ENCODE measurements around the gene CDC42.

Gene CDC42

GRCh38 chr1:22102746-22103145 is 50.2 kb downstream of the CDC42 start:
- no peak for TF ChIP-seq CTCF (IDR thresholded peaks at IDR 0.05; ENCODE audit: control insufficient read depth, insufficient read depth, low read depth, low read length, missing control alignments)
- DNase-seq (ENCODE audit: low read depth): no peak
- no peak overlapping the region for H3K4me3 ChIP-seq (ENCODE audit: control insufficient read depth, low read depth, low read length)

DNA sequence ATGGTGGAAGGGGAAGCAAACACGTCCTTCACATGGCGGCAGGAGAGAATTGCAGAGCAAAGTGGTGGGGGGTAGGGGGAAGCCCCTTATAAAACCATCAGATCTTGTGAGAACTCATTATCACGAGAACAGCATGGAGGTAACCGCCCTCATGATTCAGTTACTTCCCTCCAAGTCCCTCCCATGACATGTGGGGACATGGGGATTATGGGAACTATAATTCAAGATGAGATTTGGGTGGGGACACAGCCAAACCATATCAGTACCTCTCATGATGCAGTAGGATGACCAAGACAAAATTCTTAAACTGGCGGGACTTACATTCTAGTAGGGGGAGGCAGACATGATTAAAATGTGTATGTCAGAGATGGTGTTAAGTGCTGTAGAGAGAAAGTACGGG is 51.6 kb downstream of the CDC42 start:
- TF ChIP-seq CTCF (IDR thresholded peaks at IDR 0.05; ENCODE audit: control insufficient read depth, insufficient read depth, low read depth, low read length, missing control alignments): no peak
- no peak for DNase-seq (ENCODE audit: low read depth)
- H3K4me3 ChIP-seq (ENCODE audit: control insufficient read depth, low read depth, low read length): no peak overlapping the region

DNA sequence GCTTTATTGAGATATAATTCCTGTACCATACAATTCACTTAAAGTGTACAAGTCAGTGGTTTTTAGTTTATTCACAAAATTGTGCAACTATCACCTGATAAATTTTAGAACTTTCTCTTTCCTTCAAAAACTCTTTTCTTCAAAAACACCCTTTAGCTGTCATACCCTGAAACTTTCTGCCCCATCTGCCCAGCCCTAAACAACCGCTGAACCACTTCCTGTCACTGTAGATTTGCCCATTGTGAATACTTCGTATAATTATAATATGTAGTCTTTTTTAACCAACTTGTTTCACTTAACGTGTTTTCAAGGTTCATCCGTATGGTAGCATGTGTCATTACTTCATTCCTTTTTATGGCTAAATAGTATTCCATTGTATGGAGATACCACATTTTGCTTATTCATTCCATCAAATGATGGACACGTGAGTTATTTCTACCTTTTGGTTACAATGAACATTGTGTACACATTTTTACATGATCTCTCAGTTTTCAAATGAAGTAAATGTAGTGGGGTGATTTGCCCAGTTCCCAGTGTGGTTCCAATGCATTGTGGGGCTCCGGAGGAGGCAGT is 52.4 kb downstream of the CDC42 start:
- TF ChIP-seq CTCF (IDR thresholded peaks at IDR 0.05; ENCODE audit: control insufficient read depth, insufficient read depth, low read depth, low read length, missing control alignments): no peak
- no peak for DNase-seq (ENCODE audit: low read depth)
- no peak overlapping the region for H3K4me3 ChIP-seq (ENCODE audit: control insufficient read depth, low read depth, low read length)

DNA sequence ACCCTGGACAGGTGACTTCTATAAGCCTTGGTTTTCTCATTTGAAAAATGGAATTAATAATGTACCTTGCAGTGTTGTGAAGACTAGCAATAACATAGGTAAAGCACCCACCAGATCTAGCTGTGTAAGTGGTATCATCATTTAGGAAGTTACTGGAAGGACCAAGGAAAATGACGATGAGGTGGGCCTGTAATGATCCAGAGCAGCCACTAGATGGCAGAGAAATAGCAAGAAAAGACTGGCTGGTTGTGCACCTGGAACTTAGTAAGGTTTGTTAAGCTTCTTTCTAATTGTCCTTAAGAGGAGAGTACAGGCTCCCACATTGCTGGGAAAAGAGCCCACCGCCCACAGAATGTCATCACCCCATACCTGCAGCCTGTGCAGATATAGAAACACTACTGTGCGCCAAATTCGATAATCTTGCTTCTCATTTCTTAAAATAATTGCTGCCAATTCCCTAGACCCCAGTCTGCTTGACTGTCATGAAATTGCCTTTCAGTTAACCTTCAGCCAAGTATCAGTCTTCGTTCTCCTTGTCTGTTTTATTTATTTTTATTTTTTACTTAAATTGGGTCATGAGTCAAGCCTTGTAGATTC is 53.2 kb downstream of the CDC42 start:
- H3K4me3 ChIP-seq (ENCODE audit: control insufficient read depth, low read depth, low read length): no peak overlapping the region
- peak; percentile 79 for TF ChIP-seq CTCF (IDR thresholded peaks at IDR 0.05; ENCODE audit: control insufficient read depth, insufficient read depth, low read depth, low read length, missing control alignments)
- DNase-seq (ENCODE audit: low read depth): no peak

GRCh38 chr1:22107126-22107525 is 54.6 kb downstream of the CDC42 start:
- TF ChIP-seq CTCF (IDR thresholded peaks at IDR 0.05; ENCODE audit: control insufficient read depth, insufficient read depth, low read depth, low read length, missing control alignments): no peak
- H3K4me3 ChIP-seq (ENCODE audit: control insufficient read depth, low read depth, low read length): no peak overlapping the region
- DNase-seq (ENCODE audit: low read depth): no peak

DNA sequence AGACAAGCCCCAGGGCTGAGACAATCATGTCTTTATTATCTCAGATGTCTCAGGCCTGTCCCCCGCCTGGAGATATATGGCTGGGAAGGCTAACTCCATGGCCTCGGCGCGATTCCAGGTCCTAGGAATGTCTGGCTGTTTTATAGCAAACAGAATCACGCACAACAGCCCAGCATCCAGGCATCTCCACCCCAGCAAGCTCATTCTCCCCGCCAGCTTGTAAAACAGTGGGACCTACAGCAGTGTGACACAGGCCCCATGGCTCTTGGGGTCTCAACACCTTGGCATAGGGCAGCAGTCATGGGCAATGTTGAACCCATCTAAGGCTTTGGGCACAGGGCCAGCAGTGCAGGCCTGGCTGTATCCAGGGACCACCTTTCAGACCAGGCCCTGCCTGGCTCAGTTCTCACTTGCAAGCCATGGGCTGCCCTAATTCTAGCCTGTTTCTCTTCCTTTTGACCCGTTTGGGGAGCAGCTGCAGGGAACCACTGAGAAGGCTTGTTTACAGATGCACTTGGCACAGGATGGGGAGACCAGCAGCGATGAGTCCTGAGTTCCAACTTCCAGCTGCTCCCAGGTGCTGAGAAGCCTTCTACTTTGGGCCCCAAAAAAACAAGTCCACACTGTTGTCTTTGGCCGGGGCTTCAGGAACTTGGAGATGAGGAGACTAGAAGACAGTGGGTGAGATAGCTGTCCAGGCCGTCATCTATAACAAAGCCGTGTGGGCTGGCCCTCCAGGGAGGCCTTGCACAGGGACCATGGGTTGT is 56.0 kb downstream of the CDC42 start:
- TF ChIP-seq CTCF (IDR thresholded peaks at IDR 0.05; ENCODE audit: control insufficient read depth, insufficient read depth, low read depth, low read length, missing control alignments): no peak
- no peak for DNase-seq (ENCODE audit: low read depth)
- no peak overlapping the region for H3K4me3 ChIP-seq (ENCODE audit: control insufficient read depth, low read depth, low read length)

All from AG09309 (cell line).